Activated CD4-positive, alpha-beta T cell treated with anti-CD3 and anti-CD28 coated beads, Interleukin-2, amount 10 ng/mL, durations not matched to agents 7 days and 5 days (primary cell): Measurements from ENCODE around the gene ADIRF. TPM values are rescaled to one million over a fixed set of nuclear protein-coding genes. Genes with fewer than 3 reads are reported as not detected.
A peak's percentile ranks its signal among the peaks of the same experiment; 100 is the strongest.
"Not testable (repeated sequence)": the region's sequence is repeated elsewhere in the genome, so short reads cannot be mapped to it uniquely, and the experiment has no call there.

Experiments used
- CTCF ChIA-PET: fragments of 350-600 bp; sonication (Branson Sonifier 250); formaldehyde crosslinking; loops from one replicate; lab custom pipeline; 2021; ENCODE audit warnings: antibody characterized with exemption; lab: Charles Lee
- POLR2A ChIA-PET: fragments of 350-600 bp; sonication (Branson Sonifier 250); formaldehyde crosslinking; loops from one replicate; lab custom pipeline; 2021; ENCODE audit warnings: antibody characterized with exemption; lab: Charles Lee
- DNase-seq: peaks from one replicate; pipeline ENCODE4 v3.0.0-alpha.2; 2020
- H3K27ac Mint-ChIP-seq: one replicate; pipeline ENCODE4 v1.8.0; 2021; ENCODE audit warnings: mild to moderate bottlenecking, moderate library complexity, mixed read lengths
- H3K27me3 Mint-ChIP-seq: one replicate; pipeline ENCODE4 v1.8.0; 2021; ENCODE audit warnings: mixed read lengths
- H3K36me3 Mint-ChIP-seq: one replicate; pipeline ENCODE4 v1.8.0; 2021; ENCODE audit warnings: low read depth, mixed read lengths
- H3K4me1 Mint-ChIP-seq: one replicate; pipeline ENCODE4 v1.8.0; 2021; ENCODE audit warnings: mixed read lengths
- H3K4me3 Mint-ChIP-seq: one replicate; pipeline ENCODE4 v1.8.0; 2021; ENCODE audit warnings: mild to moderate bottlenecking, moderate library complexity, mixed read lengths
- H3K9me3 Mint-ChIP-seq: one replicate; pipeline ENCODE4 v1.8.0; 2021; ENCODE audit warnings: mixed read lengths
- total RNA-seq, 2 experiments: library from RNA; stranded (reverse); gene quantifications; one replicate each; pipeline ENCODE4 v1.2.3, GENCODE V29; 2021

Gene ADIRF
- not detected for total RNA-seq

- Mint-ChIP-seq H3K4me3 (no peak within 1 kb of the TSS), H3K36me3 (no peaks in the 10 kb centered on the region), H3K9me3 (no peaks in the 10 kb centered on the region), H3K27me3 (peaks cover 28% of the 10 kb centered on the region), H3K4me1 (peaks cover 29% of the 10 kb centered on the region), H3K27ac (peak within 1 kb of the TSS; percentile 9)
- no peak for DNase-seq
- ChIA-PET POLR2A (no interaction called here), CTCF (interaction anchor here (0.6 to 3.6 kb wide), 4 partner anchors 8 to 136 kb away, joined by 4 to 23 read pairs (median 12); partner anchors contain the start of gene MMRN2)
These were observed at the start of gene ADIRF for GRCh38 chr10:86968271-86968993. ADIRF (plus strand) TSS chr10:86968482; CDS start chr10:86968545, 63 bp downstream.

DNA sequence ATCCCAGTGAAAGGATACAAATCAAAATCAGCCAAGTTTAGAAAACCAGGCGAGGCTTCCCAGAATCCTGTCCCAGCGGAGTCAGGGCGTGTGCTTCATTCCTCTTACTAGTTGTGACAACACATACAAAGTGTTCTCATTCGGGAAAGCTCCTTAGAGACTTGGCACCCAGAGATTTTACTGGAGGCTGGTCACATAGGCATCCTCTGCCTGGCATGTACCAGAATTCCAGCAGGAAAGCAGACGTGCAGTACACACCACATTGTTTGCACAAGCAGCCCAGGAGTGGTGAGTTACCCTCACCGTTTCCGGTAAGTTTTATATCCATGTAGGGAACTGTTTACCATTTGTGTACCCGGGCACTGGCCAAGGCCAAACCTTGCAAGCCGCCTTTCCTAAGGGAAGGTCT is 45.7 kb upstream of the ADIRF start:
- Mint-ChIP-seq H3K9me3 (no peaks in the 10 kb centered on the region), H3K27ac (no peak overlapping the region), H3K4me3 (no peak overlapping the region), H3K27me3 (no peaks in the 10 kb centered on the region), H3K4me1 (no peaks in the 10 kb centered on the region), H3K36me3 (peaks cover 3% of the 10 kb centered on the region)
- no peak for DNase-seq
- ChIA-PET CTCF (no interaction called here), POLR2A (no interaction called here)

GRCh38 chr10:86929468-86930380 is 38.6 kb upstream of the ADIRF start:
- no peaks in the 10 kb centered on the region for H3K9me3 Mint-ChIP-seq
- CTCF ChIA-PET: no interaction called here
- no peak overlapping the region for H3K4me3 Mint-ChIP-seq
- H3K27me3 Mint-ChIP-seq: no peaks in the 10 kb centered on the region
- POLR2A ChIA-PET: no interaction called here
- DNase-seq: no peak
- no peaks in the 10 kb centered on the region for H3K4me1 Mint-ChIP-seq
- no peaks in the 10 kb centered on the region for H3K36me3 Mint-ChIP-seq
- no peak overlapping the region for H3K27ac Mint-ChIP-seq

- DNase-seq: no peak
- no peak overlapping the region for H3K4me3 Mint-ChIP-seq
- POLR2A ChIA-PET: no interaction called here
- peaks cover 1% of the 10 kb centered on the region for H3K27me3 Mint-ChIP-seq
- H3K36me3 Mint-ChIP-seq: no peaks in the 10 kb centered on the region
- no peaks in the 10 kb centered on the region for H3K4me1 Mint-ChIP-seq
- H3K9me3 Mint-ChIP-seq: no peaks in the 10 kb centered on the region
- CTCF ChIA-PET: no interaction called here
- H3K27ac Mint-ChIP-seq: no peak overlapping the region
These were observed 36.4 kb upstream of the ADIRF start for GRCh38 chr10:86931872-86932271.

DNA sequence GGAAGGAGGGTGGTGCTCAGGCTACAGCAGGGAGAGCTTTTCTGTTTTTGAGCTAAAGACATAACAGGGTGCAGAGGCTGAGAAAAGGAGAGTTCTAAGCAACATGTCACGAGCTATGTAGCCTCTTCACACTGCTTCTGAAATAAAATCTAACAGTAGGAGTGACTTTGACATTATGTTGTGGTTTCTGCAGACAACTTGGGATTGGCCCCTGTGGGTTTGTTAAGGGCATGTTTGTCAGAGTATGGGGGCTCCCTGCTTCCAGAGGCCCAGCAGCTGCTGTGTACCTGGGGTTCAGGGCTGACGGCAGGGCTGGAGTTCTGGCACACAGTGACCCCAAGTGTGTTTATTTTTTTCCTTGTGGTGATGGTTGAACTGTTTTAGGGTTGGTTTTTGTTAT is 35.6 kb upstream of the ADIRF start:
- no peaks in the 10 kb centered on the region for H3K36me3 Mint-ChIP-seq
- ChIA-PET CTCF (interaction anchor here (0.6 kb wide), 1 partner anchor 26 kb away, joined by 3 read pairs; no protein-coding TSS in a partner anchor), POLR2A (no interaction called here)

GRCh38 chr10:86934162-86934711 is 34.0 kb upstream of the ADIRF start:
- H3K4me1 Mint-ChIP-seq, H3K9me3 Mint-ChIP-seq, H3K27ac Mint-ChIP-seq, H3K36me3 Mint-ChIP-seq, DNase-seq, H3K27me3 Mint-ChIP-seq, H3K4me3 Mint-ChIP-seq, POLR2A ChIA-PET: not testable (repeated sequence)
- CTCF ChIA-PET: interaction anchor here (1.0 kb wide), 1 partner anchor 26 kb away, joined by 4 read pairs; no protein-coding TSS in a partner anchor

More for the DNA sequence above, 35.6 kb upstream of the ADIRF start:
- Mint-ChIP-seq H3K27ac (no peak overlapping the region), H3K9me3 (no peaks in the 10 kb centered on the region), H3K4me1 (no peaks in the 10 kb centered on the region), H3K4me3 (no peak overlapping the region), H3K27me3 (peaks cover 1% of the 10 kb centered on the region)
- no peak for DNase-seq

GRCh38 chr10:86936661-86937501 is 31.4 kb upstream of the ADIRF start:
- Mint-ChIP-seq H3K9me3 (no peaks in the 10 kb centered on the region), H3K4me3 (no peak overlapping the region), H3K36me3 (no peaks in the 10 kb centered on the region), H3K4me1 (peaks cover 1% of the 10 kb centered on the region), H3K27me3 (peaks cover 1% of the 10 kb centered on the region), H3K27ac (no peak overlapping the region)
- POLR2A ChIA-PET: no interaction called here
- DNase-seq: no peak
- CTCF ChIA-PET: interaction anchor here (1.4 to 3.7 kb wide), 3 partner anchors 10 to 58 kb away, joined by 3 to 12 read pairs (median 3); partner anchors contain the start of gene ADIRF

GRCh38 chr10:86937502-86938154 is 30.7 kb upstream of the ADIRF start:
- POLR2A ChIA-PET: no interaction called here
- Mint-ChIP-seq H3K9me3 (no peaks in the 10 kb centered on the region), H3K27me3 (peaks cover 1% of the 10 kb centered on the region), H3K36me3 (no peaks in the 10 kb centered on the region), H3K27ac (no peak overlapping the region), H3K4me3 (no peak overlapping the region), H3K4me1 (peaks cover 1% of the 10 kb centered on the region)
- no peak for DNase-seq
- CTCF ChIA-PET: interaction anchor here (0.8 to 3.7 kb wide), 6 partner anchors 9 to 242 kb away, joined by 3 to 12 read pairs (median 4); partner anchors contain the start of gene ADIRF

DNA sequence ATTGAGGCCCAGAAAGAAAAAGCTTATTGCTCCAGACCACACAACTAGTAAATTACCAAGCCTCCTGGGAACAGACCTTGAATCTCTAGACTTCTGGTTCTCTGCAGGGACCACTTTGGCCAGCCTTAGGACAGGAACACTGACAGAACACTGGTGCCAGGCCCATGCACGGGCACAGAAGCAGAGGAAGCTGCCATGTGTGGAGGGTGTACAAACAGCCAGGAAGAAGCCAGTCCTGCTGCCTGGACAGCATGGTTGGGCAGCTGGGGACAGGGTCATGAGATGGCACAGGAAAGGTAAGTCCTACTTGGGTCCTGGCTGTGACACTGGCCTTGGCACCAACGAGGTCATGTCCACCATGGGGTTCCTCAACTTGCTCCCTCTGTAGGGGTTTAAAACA is 30.0 kb upstream of the ADIRF start:
- Mint-ChIP-seq H3K36me3 (no peaks in the 10 kb centered on the region), H3K4me1 (peaks cover 1% of the 10 kb centered on the region), H3K9me3 (no peaks in the 10 kb centered on the region), H3K27ac (no peak overlapping the region), H3K4me3 (no peak overlapping the region), H3K27me3 (peaks cover 1% of the 10 kb centered on the region)
- POLR2A ChIA-PET: no interaction called here
- no peak for DNase-seq
- CTCF ChIA-PET: interaction anchor here (0.6 to 3.7 kb wide), 15 partner anchors 8 to 1143 kb away, joined by 3 to 14 read pairs (median 3); partner anchors contain the start of genes ADIRF and MMRN2

DNA sequence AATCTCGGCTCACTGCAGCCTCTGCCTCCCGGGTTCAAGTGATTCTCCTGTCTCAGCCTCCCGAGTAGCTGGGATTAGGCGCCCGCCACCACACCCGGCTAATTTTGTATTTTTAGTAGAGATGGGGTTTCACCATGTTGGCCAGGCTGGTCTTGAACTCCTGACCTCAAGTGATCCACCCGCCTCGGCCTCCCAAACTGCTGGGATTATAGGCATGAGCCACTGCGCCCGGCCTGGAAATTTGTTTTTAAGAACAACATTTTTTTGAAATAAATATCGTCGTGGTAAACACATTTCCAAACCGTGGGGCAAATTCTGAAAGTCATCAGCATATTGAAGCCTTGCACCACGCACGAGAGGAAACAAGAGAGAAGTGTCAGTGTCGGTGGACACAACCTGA is 28.2 kb upstream of the ADIRF start:
- H3K36me3 Mint-ChIP-seq, H3K9me3 Mint-ChIP-seq, DNase-seq, H3K4me3 Mint-ChIP-seq, H3K27me3 Mint-ChIP-seq, H3K27ac Mint-ChIP-seq, POLR2A ChIA-PET, H3K4me1 Mint-ChIP-seq: not testable (repeated sequence)
- CTCF ChIA-PET: interaction anchor here (0.5 to 3.0 kb wide), 7 partner anchors 15 to 409 kb away, joined by 3 to 14 read pairs (median 3); no protein-coding TSS in a partner anchor

DNA sequence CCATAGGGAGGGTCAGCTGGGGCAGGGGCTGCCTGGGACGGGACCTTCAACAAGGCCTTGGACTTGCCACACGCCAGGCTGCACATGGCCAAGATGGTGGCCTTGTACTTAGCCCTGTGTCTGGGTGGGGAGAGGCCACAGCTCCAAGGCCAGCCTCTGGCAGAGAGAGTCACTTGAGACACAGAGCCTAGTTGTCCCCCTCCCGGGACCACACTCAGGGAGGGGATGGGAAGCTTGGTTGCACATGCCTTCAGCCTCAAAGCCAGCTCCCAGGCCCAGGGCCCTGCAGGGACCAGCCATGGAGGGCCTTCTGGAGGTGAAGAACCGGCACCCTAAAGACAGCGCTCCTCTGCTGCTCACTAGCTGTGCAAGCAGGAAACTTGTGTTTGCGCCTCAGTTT is 27.6 kb upstream of the ADIRF start:
- Mint-ChIP-seq H3K9me3 (no peaks in the 10 kb centered on the region), H3K27me3 (peaks cover 1% of the 10 kb centered on the region), H3K4me3 (no peak overlapping the region), H3K36me3 (no peaks in the 10 kb centered on the region), H3K27ac (no peak overlapping the region), H3K4me1 (peaks cover 8% of the 10 kb centered on the region)
- ChIA-PET POLR2A (no interaction called here), CTCF (interaction anchor here (0.9 to 3.0 kb wide), 3 partner anchors 16 to 26 kb away, joined by 3 to 14 read pairs (median 3); no protein-coding TSS in a partner anchor)
- no peak for DNase-seq
